NCI-H1930 (cell line): Measurements from ENCODE around the gene HHATL.
"Not testable (repeated sequence)": the region's sequence is repeated elsewhere in the genome, so short reads cannot be mapped to it uniquely, and the experiment has no call there.

ENCODE experiments used
- DNase-seq, 2 experiments: peaks; one replicate each; lab custom pipeline; 2025; lab: John Stamatoyannopoulos, UW

Gene HHATL

DNA sequence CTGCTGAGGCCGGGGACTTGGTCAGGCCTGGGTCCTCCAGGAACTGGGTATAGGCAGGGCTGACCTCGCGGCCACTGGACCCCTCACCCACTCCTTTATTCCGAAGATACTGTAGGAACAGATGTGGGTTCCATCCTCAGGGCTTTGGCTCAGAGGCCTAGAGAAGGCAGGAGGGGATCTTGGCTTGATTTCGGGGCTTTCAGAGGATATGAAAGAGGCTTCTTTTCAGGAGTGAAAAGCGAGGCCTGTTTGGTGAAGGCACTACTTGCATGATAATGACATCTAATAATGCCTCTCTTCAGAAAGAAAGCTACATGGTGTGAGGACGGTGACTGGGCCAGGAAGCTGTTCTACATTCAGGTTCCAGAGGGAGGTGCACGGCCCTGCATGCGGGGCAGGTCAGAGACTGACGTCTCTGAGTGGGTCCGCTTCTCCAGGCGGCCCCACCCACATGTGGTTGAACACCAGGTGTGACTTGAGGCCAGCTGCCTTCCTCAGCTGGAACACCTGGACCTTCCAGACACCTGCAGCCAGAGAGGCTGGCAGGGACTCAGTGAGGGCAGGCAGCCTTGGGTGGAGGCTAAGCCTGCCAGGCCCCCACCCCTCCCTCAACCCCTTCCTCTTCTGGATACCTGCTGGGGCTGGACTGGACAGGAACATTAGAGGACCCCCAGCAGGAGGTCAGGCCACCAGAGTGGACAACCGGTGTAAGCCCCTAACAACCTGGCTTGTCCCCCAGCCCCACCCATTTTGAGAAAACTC, 31.1 kb upstream of the HHATL start:
- no peak for DNase-seq

DNA sequence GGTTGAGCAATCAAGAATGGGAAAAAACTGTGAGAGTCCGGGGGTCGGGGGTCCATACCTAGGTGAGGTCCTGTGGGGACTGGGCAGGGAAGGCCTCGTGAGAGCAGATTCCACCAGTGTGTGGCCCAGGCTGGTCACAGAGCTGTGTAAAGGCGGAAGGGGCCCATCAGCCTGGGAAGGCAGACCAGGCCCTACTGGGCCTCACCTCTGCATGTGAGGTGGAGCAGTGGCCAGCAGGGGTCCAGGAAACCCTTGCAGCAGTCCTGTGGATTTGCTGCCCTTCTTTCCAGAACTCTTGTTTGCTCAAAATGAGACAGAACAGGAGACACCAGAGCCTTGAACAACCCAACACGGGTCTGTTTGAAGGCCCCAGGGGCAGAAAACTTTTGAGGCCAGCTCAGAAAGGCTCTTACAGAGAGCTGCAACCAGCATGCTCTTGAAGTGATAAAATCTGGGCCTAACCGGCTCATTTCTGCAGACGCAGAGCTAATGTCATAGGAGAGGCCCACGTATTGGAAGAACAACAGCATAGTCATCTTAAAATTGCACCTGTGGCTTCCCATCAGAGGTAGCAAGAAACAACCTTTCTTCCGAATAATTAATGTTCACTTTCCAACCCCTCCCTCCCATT, 30.3 kb upstream of the HHATL start:
- DNase-seq: no peak

DNA sequence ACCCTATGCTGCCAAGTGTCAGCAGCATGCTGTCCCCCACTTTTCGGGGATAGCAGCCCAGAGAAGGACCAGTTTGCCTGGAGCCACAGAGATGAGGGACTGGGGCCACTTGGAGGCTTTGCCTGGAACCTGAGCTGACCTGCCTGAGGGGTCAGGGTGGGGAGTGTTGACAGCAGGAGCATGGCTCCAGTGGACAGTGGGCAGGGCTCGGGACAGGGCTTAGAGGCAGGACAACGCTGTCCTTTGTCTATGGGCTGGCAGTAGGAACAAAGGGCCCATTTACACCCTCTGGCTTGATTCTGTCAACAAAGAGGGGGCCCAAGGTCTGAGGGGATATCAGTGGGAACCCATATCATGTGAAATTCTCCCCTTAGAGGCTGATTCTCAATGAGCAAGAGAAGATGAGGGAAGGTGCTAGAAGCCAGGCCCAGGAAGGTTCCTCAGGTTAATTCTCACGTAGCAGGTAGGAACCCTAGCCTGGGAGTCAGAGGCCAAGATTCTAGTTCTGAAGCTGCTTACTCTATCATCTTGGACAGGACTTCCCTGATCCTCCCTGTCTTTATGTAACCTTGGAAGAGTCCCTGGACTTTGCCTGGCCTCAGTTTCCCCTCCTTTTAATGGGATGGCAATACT, 29.7 kb upstream of the HHATL start:
- no peak for DNase-seq

DNA sequence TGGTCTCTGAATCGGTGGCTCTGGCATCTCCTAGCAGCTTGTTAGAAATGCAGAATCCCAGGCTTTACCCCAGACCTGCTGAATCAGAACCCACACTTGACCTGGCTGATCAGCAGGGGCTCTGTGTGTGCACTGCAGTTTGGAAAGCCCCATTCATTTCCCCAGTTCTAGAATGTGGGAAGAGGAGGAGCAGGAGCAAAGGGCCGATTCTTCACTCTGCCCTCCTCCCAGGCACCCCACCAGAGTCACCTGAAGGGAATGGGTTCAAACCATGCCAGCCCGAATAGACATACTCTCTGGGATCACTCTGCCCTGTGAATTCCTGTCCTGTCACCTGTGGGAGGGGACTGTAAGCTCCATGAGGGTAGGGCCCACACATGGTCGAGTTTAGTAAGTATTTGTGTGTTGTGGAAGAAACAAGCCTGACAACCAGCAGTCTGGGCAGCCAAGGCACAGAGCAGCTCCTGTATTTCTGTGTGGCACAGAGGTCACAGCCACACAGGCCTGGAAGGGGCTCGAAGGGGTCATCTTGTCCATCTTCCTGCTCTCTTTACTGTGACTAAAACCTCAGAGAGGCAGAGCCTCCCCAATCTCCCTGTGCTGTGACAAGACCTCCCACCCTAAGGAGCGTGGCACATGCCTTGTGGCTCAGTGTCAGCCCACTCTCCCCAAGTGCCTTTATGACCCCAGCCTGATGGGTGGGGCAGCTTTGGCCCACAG, 29.0 kb upstream of the HHATL start:
- no peak for DNase-seq

- no peak for DNase-seq
Observed at GRCh38 chr3:42730706-42731420, 28.3 kb upstream of the HHATL start.

DNA sequence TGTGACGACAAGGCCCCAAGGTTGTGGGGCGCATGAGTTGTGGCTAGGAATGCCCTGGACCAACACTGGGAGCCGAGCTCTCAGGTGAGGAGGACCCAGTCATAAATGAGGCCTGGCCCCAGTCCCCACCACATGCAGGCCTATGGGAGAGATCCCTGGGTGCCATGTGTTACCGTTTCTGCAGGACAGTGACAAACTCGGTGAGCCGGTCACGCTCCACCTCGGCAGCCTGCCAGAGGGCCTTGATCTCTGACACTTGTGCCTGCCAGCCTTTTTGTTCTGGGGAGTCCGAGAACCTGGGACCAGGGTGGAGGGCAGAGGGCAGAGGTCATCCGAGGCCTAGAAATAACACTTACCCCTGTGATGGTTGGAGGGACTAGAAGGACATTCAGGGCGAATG, 27.7 kb upstream of the HHATL start:
- DNase-seq: no peak

DNA sequence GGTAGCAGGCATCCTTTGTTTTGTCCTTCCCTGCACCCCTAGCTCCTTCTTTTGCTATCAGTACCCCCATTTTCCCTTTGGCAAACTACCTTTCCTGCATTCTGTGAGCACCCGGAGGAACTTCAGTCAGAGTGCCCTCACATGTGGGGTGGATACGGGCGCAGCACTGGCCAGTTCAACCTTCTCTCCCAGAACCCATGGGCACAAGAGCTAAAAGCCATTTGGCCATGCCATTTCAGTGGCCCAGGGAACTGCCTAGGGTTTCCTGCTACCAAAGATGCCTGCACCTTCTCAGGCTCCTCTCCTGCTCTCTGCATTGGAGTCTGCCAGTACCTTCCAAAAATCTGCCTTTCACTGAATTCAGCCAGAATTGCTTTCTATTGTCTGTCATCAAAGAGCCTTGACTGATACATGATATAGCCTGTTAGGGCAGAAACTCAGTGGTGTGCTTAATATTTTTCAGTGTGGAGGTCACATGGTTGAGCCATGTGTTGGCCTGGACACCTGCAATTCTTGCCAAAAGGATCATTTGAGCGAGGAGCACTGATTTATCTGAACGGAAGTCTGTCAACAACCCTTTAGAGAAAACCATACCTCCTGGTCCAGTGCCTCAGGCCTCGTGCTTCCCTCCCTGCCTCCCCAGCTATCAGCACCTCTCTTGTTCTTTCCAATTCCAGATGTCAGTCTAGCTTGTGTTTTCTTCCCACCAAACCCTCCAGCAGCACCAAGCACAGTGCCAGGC, 27.0 kb upstream of the HHATL start:
- no peak for DNase-seq

DNA sequence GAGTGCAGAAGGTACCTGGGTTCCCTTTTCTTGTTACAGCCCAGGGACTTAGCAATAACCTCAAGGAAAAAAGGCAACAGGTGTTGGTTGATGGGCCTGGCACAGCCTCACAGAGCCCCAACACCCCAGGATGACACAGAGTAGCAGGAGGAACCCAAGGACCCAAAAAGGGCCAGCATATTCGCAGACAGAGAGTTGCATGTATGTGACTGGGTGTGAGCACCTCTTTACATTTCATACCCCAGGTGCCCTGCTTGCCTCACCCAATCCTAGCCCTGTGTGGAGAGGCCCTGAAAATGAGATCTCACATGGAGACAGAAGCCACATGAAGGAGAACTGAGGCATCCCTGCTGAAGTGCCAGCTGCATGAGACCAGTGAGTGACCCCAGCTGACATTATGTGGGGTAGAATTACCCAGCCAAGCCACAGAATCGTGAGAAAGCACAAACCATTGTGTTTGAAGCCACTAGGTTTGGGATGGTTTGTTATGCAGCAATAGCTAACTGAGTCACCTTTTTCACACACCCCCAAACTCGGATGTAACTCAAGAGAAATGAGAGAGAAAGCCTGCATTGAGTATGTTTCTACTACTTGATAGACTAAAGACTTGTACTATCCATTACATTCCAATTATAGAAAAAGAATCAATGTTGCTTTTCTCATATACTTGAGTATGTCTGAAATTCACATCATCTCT, 26.2 kb upstream of the HHATL start:
- DNase-seq: no peak

- DNase-seq: no peak
Observed at GRCh38 chr3:42728056-42728455, 25.5 kb upstream of the HHATL start.

DNA sequence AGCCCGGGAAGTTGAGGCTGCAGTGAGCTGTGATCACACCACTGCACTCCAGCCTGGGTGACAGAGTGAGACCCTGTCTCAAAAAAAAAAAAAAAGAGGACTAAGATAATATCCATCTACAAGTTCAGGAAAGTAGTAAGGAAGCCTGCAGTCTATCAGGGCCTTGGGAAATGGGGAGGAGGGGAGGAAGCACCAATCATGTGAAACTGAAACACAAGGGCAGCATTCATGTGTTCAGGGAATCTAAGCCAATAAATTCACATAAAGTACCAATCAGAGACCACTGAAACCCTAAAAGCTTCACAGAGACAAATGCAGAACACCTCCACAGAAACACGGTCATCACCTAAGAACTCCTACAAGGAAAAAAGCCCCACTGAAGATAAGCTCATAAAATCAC, 22.9 kb upstream of the HHATL start:
- DNase-seq: no peak

- DNase-seq: no peak
Observed at GRCh38 chr3:42723219-42723618, 20.6 kb upstream of the HHATL start.

DNA sequence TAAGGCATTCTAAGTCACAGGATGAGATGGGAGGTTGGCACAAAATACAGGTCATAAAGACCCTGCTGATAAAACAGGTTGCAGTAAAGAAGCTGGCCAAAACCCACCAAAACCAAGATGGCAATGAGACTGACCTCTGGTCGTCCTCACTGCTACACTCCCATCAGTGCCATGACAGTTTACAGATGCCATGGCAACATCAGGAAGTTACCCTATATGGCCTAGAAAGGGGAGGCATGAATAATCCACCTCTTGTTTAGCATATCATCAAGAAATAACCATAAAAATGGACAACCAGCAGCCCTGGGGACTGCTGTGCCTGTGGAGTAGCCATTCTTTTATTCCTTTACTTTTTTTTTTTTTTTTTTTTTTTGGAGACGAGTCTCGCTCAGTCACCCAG, 19.8 kb upstream of the HHATL start:
- DNase-seq: not testable (repeated sequence)

GRCh38 chr3:42721690-42722089, 19.1 kb upstream of the HHATL start:
- DNase-seq: no peak

- DNase-seq: no peak
Observed at GRCh38 chr3:42720126-42720525, 17.5 kb upstream of the HHATL start.

GRCh38 chr3:42719002-42719401, 16.4 kb upstream of the HHATL start:
- no peak for DNase-seq

DNA sequence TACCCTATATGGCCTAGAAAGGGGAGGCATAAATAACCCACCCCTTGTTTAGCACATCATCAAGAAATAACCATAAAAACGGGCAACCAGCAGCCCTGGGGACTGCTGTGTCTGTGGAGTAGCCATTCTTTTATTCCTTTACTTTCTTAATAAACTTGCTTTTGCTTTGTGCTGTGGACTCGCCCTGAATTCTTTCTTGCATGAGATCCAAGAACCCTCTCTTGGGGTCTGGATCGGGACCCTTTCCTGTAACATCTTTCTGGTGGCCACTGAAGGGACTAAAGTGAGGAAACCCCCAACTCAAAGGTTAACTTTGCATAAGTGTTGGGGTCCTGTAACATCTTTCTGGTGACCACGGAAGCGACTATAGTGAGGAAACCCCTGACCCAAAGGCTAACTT, 15.7 kb upstream of the HHATL start:
- DNase-seq: no peak

GRCh38 chr3:42717306-42717705, 14.7 kb upstream of the HHATL start:
- no peak for DNase-seq

- no peak for DNase-seq
Observed at GRCh38 chr3:42714171-42714852, 11.7 kb upstream of the HHATL start.

GRCh38 chr3:42713747-42714146, 11.1 kb upstream of the HHATL start:
- no peak for DNase-seq

GRCh38 chr3:42712688-42713372, 10.2 kb upstream of the HHATL start:
- no peak for DNase-seq
